ENCODE data around the gene F7. TPM values are rescaled to one million over a fixed set of nuclear protein-coding genes. Genes with fewer than 3 reads are reported as not detected.

Gene F7
- total RNA-seq, 1 donor from 2014 or later, result not detected

GRCh38 chr13:113155982-113156655, 50.5 kb downstream of the F7 start:
- H3K4me3 ChIP-seq (ENCODE audit: low read depth, low read length), result no peak overlapping the region
- DNase-seq (ENCODE audit: low read depth) (no peak), FAIRE-seq (no peak)
- H3K27me3 ChIP-seq (ENCODE audit: control insufficient read depth, insufficient read depth, low read length), result peaks cover 8% of the 10 kb centered on the region
- no peak for TF ChIP-seq CTCF (IDR thresholded peaks at IDR 0.05; ENCODE audit: insufficient read depth, low read length, severe bottlenecking)
- H3K36me3 ChIP-seq (ENCODE audit: control insufficient read depth, insufficient read depth, low read length), result no peaks in the 10 kb centered on the region

- TF ChIP-seq CTCF (IDR thresholded peaks at IDR 0.05; ENCODE audit: insufficient read depth, low read length, severe bottlenecking), result no peak
- DNase-seq (ENCODE audit: low read depth) (no peak), FAIRE-seq (no peak)
- Histone ChIP-seq H3K36me3 (ENCODE audit: control insufficient read depth, insufficient read depth, low read length) (no peaks in the 10 kb centered on the region), H3K4me3 (ENCODE audit: low read depth, low read length) (no peak overlapping the region), H3K27me3 (ENCODE audit: control insufficient read depth, insufficient read depth, low read length) (peaks cover 6% of the 10 kb centered on the region)
These were observed 51.8 kb downstream of the F7 start for GRCh38 chr13:113157206-113157928.

- FAIRE-seq, result no peak
- Histone ChIP-seq H3K4me3 (ENCODE audit: low read depth, low read length) (no peak within 1 kb of the TSS), H3K36me3 (ENCODE audit: control insufficient read depth, insufficient read depth, low read length) (no peaks in the 10 kb centered on the region), H3K27me3 (ENCODE audit: control insufficient read depth, insufficient read depth, low read length) (peaks cover 8% of the 10 kb centered on the region)
- no peak for DNase-seq (ENCODE audit: low read depth)
- no peak for TF ChIP-seq CTCF (IDR thresholded peaks at IDR 0.05; ENCODE audit: insufficient read depth, low read length, severe bottlenecking)
These were observed 52.5 kb downstream of the F7 start, which contains the start of gene PROZ for GRCh38 chr13:113157929-113158747. Gene PROZ, plus strand, starts transcription at chr13:113158648. Its CDS starts 13 bp downstream, at chr13:113158661.

- FAIRE-seq (no peak), DNase-seq (ENCODE audit: low read depth) (no peak)
- Histone ChIP-seq H3K4me3 (ENCODE audit: low read depth, low read length) (no peak overlapping the region), H3K27me3 (ENCODE audit: control insufficient read depth, insufficient read depth, low read length) (peaks cover 10% of the 10 kb centered on the region), H3K36me3 (ENCODE audit: control insufficient read depth, insufficient read depth, low read length) (no peaks in the 10 kb centered on the region)
- TF ChIP-seq CTCF (IDR thresholded peaks at IDR 0.05; ENCODE audit: insufficient read depth, low read length, severe bottlenecking), result no peak
These were observed 53.4 kb downstream of the F7 start for GRCh38 chr13:113158946-113159345.

GRCh38 chr13:113159701-113160100, 54.1 kb downstream of the F7 start:
- no peak for FAIRE-seq
- H3K4me3 ChIP-seq (ENCODE audit: low read depth, low read length), result no peak overlapping the region
- TF ChIP-seq CTCF (IDR thresholded peaks at IDR 0.05; ENCODE audit: insufficient read depth, low read length, severe bottlenecking), result no peak
- DNase-seq (ENCODE audit: low read depth), result no peak
- H3K27me3 ChIP-seq (ENCODE audit: control insufficient read depth, insufficient read depth, low read length), result peaks cover 10% of the 10 kb centered on the region
- H3K36me3 ChIP-seq (ENCODE audit: control insufficient read depth, insufficient read depth, low read length), result no peaks in the 10 kb centered on the region
